BJ (cell line): ENCODE data around the gene MUC21. TPM values are rescaled to one million over a fixed set of nuclear protein-coding genes. Genes with fewer than 3 reads are reported as not detected.
"Not testable (repeated sequence)": the region's sequence is repeated elsewhere in the genome, so short reads cannot be mapped to it uniquely, and the experiment has no call there.

Source experiments
- CTCF ChIA-PET: fragments of 350-600 bp; formaldehyde crosslinking; extraction: SDS; loops from one replicate; lab custom pipeline; 2021; ENCODE audit warnings: antibody characterized with exemption, inconsistent platforms; lab: Yijun Ruan, JAX
- POLR2A ChIA-PET: fragments of 300-600 bp; sonication (Branson Sonifier 250); formaldehyde crosslinking; extraction: SDS; loops from one replicate; lab custom pipeline; 2021; ENCODE audit warnings: antibody characterized with exemption; lab: Charles Lee
- DNase-seq: peaks from one replicate; pipeline ENCODE4 v3.0.0-alpha.2; 2011; ENCODE audit warnings: low read depth
- H3K27me3 ChIP-seq: 2 replicates; pipeline ENCODE4 v1.6.0; 2011; ENCODE audit warnings: low read length; ENCODE audit not compliant: control insufficient read depth, insufficient read depth
- H3K36me3 ChIP-seq: 2 replicates; pipeline ENCODE4 v1.5.1; 2011; ENCODE audit warnings: low read length; ENCODE audit not compliant: control insufficient read depth, insufficient read depth
- H3K4me3 ChIP-seq: 2 replicates; pipeline ENCODE4 v1.5.1; 2011; ENCODE audit warnings: low read depth, mild to moderate bottlenecking, control low read depth, low read length
- polyA plus RNA-seq: library from polyadenylated mRNA; depleted of rRNA; stranded (reverse); fragments of >200 nt; gene quantifications from 2 replicates; pipeline ENCODE4 v1.2.3, GENCODE V29; 2011
- TF ChIP-seq, protein P1 (sequence below): IDR thresholded peaks from 2 replicates; pipeline ENCODE4 v1.5.1; 2011; ENCODE audit warnings: low read depth, mild to moderate bottlenecking, control low read depth, inconsistent platforms, low read length, moderate library complexity; ENCODE audit not compliant: insufficient read depth

The MUC21 gene
- polyA plus RNA-seq, 1 experiment = not detected

- ChIA-PET POLR2A (no interaction called here), CTCF (no interaction called here)
- Histone ChIP-seq H3K27me3 (peaks cover 1% of the 10 kb centered on the region), H3K36me3 (no peaks in the 10 kb centered on the region), H3K4me3 (no peak overlapping the region)
- TF ChIP-seq, protein P1, sequence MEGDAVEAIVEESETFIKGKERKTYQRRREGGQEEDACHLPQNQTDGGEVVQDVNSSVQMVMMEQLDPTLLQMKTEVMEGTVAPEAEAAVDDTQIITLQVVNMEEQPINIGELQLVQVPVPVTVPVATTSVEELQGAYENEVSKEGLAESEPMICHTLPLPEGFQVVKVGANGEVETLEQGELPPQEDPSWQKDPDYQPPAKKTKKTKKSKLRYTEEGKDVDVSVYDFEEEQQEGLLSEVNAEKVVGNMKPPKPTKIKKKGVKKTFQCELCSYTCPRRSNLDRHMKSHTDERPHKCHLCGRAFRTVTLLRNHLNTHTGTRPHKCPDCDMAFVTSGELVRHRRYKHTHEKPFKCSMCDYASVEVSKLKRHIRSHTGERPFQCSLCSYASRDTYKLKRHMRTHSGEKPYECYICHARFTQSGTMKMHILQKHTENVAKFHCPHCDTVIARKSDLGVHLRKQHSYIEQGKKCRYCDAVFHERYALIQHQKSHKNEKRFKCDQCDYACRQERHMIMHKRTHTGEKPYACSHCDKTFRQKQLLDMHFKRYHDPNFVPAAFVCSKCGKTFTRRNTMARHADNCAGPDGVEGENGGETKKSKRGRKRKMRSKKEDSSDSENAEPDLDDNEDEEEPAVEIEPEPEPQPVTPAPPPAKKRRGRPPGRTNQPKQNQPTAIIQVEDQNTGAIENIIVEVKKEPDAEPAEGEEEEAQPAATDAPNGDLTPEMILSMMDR = no peak
- no peak for DNase-seq
These were observed 17.4 kb upstream of the MUC21 start for GRCh38 chr6:30966154-30966553.

DNA sequence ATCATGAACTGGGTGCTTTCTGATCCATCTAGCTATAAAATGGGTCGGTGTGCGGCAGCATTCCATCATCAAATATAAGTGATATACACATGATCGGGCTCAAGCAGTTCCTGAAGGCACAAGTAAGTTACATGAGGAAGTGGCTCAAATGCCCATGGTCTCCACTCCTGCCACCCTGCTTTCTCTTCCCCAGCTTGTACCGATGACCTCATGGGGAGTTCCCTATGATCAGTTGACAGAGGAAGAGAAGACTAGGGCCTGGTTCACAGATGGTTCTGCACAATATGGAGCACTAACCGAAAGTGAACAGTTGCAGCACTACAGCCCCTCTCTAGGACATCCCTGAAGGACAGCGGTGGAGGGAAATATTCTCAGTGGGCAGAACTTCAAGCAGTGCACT lies 14.3 kb upstream of the MUC21 start:
- DNase-seq, H3K36me3 ChIP-seq, H3K4me3 ChIP-seq, POLR2A ChIA-PET, H3K27me3 ChIP-seq: not testable (repeated sequence)
- CTCF ChIA-PET = interaction anchor here (2.6 kb wide), 1 partner anchor 13 kb away, joined by 7 read pairs; no protein-coding TSS in a partner anchor

DNA sequence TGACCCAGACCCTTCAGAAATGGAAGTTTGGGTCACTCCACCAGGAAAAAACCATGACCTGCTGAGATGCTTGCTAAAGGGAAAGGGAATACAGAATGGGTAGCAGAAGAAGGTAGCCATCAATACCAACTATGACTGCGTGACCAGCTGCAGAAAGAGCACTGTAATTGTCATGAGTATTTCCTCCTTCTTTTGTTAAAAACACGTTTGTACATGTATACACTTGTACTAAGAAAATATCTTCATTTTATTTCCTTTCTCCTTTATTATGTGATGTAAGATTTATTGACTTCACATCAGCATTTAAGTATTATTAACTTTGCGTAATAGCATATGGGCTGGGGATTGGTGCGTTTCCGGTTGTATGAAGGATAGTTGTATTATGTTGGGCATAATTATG lies 12.6 kb upstream of the MUC21 start:
- no peak for DNase-seq
- CTCF ChIA-PET = interaction anchor here (1.9 kb wide), 1 partner anchor 10 kb away, joined by 5 read pairs; no protein-coding TSS in a partner anchor
- TF ChIP-seq, protein P1 = no peak
- no peak overlapping the region for H3K4me3 ChIP-seq
- H3K36me3 ChIP-seq = no peaks in the 10 kb centered on the region
- POLR2A ChIA-PET = no interaction called here
- H3K27me3 ChIP-seq = peaks cover 6% of the 10 kb centered on the region

DNA sequence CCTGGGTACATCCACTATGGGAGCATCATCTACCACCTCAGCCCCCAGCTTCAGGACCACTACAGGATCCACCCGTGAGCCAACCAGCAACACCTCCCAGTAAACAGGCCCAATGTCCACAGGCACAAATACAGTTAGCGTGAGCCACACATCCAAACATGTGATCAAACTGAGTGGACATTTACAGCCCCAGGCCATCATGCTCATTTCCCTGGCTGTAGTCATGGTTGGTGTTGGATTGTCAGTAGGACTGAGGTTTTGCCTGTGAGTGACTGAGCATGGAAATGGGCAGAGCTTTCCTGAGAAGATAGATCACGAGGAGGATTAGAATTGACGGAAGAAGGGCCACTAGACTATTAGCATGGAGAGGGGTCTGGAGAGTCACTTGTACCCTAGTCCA lies 10.7 kb upstream of the MUC21 start:
- TF ChIP-seq, protein P1 = no peak
- Histone ChIP-seq H3K36me3 (no peaks in the 10 kb centered on the region), H3K27me3 (peaks cover 10% of the 10 kb centered on the region), H3K4me3 (no peak overlapping the region)
- ChIA-PET POLR2A (no interaction called here), CTCF (interaction anchor here (1.0 to 1.2 kb wide), 2 partner anchors 10 to 31 kb away, joined by 3 read pairs; no protein-coding TSS in a partner anchor)
- no peak for DNase-seq

DNA sequence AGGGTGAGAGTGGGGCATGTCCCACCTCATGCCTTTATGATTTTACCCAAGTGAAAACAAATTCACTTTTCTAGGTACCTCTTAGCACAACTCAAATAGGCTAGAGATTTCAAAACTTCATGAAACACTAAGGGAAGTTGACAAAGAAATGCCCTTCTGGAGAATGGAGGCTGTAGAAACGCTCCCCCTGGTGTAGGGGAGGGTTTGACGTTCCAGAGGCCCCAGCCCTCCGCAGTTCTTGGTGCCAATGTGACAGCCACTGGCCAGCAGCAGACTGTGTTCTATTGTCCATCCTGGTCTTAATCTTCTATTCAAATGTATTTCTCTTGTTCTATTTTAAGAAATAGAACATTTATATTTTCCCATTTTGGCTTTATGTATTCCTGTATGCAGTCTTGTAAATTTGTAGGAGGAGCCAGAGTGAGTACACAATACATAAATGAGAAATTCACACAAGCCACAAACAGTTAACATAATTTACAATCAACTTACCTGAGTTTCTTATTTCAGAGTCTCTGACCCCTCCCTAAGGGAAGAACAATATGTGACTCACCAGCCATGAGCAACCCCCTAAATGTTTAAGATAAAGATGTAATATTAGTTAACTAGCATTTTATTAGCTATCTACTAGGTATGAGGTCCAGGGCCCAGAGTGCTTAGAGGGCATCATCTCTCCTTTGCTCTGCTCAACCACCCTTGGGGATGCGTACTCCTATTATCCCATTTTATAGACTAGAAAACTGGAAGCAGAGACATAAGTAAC lies 8.8 kb upstream of the MUC21 start:
- no peak for DNase-seq
- Histone ChIP-seq H3K4me3 (no peak overlapping the region), H3K27me3 (peaks cover 12% of the 10 kb centered on the region), H3K36me3 (no peaks in the 10 kb centered on the region)
- TF ChIP-seq, protein P1 = no peak
- ChIA-PET POLR2A (no interaction called here), CTCF (no interaction called here)
